H1 (cell line): ENCODE results near the gene SLC35F1. TPM values are rescaled to one million over a fixed set of nuclear protein-coding genes. Genes with fewer than 3 reads are reported as not detected.

Source experiments
- ASH2L ChIP-seq: fragments of 200-600, 300-600 bp; sonication (generic); IDR thresholded peaks from one replicate; pipeline ENCODE4 v1.7.1; 2017; ENCODE audit warnings: low read length
- BCL11A ChIP-seq, 2 experiments: IDR thresholded peaks; one replicate each; pipeline ENCODE4 v1.6.1; 2011; ENCODE audit warnings: low read depth in 2 of 2, low read length in 2 of 2, mild to moderate bottlenecking in 2 of 2
- CEBPB ChIP-seq: IDR thresholded peaks from 2 replicates; pipeline ENCODE4 v1.6.1; 2012; ENCODE audit warnings: low read depth, low read length
- KDM4A ChIP-seq: IDR thresholded peaks from one replicate; pipeline ENCODE4 v1.7.1; 2012; ENCODE audit warnings: low read depth, mild to moderate bottlenecking, moderate library complexity, low read length, inconsistent platforms; ENCODE audit not compliant: severe bottlenecking
- RXRA ChIP-seq: IDR thresholded peaks from 2 replicates; pipeline ENCODE4 v1.6.1; 2011; ENCODE audit warnings: low read depth, mild to moderate bottlenecking, low read length, moderate library complexity; ENCODE audit not compliant: insufficient read depth
- SIN3A ChIP-seq, 2 experiments: IDR thresholded peaks in 1 of 2; conservative IDR thresholded peaks in 1 of 2; 2 replicates each; pipeline ENCODE4 v1.6.1; 2011 to 2012; ENCODE audit warnings: low read length in 2 of 2, improper control_type of control experiment in 1 of 2, low read depth in 1 of 2, mild to moderate bottlenecking in 1 of 2
- TBP ChIP-seq: IDR thresholded peaks from 2 replicates; pipeline ENCODE4 v1.6.1; 2011; ENCODE audit warnings: low read depth, low read length, improper control_type of control experiment
- YY1 ChIP-seq: IDR thresholded peaks from 2 replicates; pipeline ENCODE4 v1.6.1; 2011; ENCODE audit warnings: low read depth, mild to moderate bottlenecking, low read length
- polyA plus RNA-seq, 7 experiments: library from polyadenylated mRNA; depleted of rRNA in 3 of 7; stranded (reverse) in 5 of 7; unstranded in 2 of 7; fragments of >200 nt in 5 of 7; fragments of 200-250 nt in 2 of 7; gene quantifications; 1 replicate in 5 of 7; 2 replicates in 1 of 7; 4 replicates in 1 of 7; pipeline versions ENCODE4 v1.2.1 to v1.2.3, GENCODE V29; 2011 to 2013; ENCODE audit warnings: missing spikeins in 2 of 7, mixed read lengths in 2 of 7
- total RNA-seq: library from RNA; stranded (reverse); fragmentation: NEBNext Ultra II Directional; extraction: Animal tissue kit (Norgen Biotek cat#: 25700); gene quantifications from 2 replicates; pipeline ENCODE4 v1.2.1, GENCODE V29; 2021
- TF ChIP-seq, protein P1 (sequence below): fragments of 300-600 bp; sonication (generic); IDR thresholded peaks from 2 replicates; pipeline ENCODE4 v1.7.1; 2012; ENCODE audit warnings: low read length, moderate library complexity, mild to moderate bottlenecking, inconsistent platforms; ENCODE audit not compliant: insufficient replicate concordance

SLC35F1 gene
- total and polyA plus RNA-seq, 2 of the 8 experiments (the other 6 are each of a cell fraction or from before 2014, with no cell fraction given): 7.0 to 10.0 TPM

DNA sequence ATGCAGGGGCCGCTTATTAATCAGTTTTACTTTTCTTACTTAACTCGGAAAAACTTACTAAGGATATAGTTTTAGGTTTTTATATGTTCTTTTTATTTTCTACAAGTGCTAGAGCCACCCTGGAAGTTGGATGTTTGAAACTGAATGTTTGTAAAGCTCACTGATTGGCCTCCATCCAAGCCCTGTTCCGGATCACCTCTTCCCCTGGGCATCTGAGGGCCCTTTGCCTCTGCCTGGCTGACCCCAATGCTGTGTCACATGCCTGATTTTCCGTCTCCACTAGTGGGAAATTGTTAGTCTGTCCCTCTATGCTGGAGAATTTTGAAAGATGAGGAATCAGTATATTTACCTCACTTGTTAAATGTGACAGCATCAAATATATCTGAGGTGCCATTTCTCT is 79.3 kb downstream of the SLC35F1 start (continued):
- TF ChIP-seq, protein P1, sequence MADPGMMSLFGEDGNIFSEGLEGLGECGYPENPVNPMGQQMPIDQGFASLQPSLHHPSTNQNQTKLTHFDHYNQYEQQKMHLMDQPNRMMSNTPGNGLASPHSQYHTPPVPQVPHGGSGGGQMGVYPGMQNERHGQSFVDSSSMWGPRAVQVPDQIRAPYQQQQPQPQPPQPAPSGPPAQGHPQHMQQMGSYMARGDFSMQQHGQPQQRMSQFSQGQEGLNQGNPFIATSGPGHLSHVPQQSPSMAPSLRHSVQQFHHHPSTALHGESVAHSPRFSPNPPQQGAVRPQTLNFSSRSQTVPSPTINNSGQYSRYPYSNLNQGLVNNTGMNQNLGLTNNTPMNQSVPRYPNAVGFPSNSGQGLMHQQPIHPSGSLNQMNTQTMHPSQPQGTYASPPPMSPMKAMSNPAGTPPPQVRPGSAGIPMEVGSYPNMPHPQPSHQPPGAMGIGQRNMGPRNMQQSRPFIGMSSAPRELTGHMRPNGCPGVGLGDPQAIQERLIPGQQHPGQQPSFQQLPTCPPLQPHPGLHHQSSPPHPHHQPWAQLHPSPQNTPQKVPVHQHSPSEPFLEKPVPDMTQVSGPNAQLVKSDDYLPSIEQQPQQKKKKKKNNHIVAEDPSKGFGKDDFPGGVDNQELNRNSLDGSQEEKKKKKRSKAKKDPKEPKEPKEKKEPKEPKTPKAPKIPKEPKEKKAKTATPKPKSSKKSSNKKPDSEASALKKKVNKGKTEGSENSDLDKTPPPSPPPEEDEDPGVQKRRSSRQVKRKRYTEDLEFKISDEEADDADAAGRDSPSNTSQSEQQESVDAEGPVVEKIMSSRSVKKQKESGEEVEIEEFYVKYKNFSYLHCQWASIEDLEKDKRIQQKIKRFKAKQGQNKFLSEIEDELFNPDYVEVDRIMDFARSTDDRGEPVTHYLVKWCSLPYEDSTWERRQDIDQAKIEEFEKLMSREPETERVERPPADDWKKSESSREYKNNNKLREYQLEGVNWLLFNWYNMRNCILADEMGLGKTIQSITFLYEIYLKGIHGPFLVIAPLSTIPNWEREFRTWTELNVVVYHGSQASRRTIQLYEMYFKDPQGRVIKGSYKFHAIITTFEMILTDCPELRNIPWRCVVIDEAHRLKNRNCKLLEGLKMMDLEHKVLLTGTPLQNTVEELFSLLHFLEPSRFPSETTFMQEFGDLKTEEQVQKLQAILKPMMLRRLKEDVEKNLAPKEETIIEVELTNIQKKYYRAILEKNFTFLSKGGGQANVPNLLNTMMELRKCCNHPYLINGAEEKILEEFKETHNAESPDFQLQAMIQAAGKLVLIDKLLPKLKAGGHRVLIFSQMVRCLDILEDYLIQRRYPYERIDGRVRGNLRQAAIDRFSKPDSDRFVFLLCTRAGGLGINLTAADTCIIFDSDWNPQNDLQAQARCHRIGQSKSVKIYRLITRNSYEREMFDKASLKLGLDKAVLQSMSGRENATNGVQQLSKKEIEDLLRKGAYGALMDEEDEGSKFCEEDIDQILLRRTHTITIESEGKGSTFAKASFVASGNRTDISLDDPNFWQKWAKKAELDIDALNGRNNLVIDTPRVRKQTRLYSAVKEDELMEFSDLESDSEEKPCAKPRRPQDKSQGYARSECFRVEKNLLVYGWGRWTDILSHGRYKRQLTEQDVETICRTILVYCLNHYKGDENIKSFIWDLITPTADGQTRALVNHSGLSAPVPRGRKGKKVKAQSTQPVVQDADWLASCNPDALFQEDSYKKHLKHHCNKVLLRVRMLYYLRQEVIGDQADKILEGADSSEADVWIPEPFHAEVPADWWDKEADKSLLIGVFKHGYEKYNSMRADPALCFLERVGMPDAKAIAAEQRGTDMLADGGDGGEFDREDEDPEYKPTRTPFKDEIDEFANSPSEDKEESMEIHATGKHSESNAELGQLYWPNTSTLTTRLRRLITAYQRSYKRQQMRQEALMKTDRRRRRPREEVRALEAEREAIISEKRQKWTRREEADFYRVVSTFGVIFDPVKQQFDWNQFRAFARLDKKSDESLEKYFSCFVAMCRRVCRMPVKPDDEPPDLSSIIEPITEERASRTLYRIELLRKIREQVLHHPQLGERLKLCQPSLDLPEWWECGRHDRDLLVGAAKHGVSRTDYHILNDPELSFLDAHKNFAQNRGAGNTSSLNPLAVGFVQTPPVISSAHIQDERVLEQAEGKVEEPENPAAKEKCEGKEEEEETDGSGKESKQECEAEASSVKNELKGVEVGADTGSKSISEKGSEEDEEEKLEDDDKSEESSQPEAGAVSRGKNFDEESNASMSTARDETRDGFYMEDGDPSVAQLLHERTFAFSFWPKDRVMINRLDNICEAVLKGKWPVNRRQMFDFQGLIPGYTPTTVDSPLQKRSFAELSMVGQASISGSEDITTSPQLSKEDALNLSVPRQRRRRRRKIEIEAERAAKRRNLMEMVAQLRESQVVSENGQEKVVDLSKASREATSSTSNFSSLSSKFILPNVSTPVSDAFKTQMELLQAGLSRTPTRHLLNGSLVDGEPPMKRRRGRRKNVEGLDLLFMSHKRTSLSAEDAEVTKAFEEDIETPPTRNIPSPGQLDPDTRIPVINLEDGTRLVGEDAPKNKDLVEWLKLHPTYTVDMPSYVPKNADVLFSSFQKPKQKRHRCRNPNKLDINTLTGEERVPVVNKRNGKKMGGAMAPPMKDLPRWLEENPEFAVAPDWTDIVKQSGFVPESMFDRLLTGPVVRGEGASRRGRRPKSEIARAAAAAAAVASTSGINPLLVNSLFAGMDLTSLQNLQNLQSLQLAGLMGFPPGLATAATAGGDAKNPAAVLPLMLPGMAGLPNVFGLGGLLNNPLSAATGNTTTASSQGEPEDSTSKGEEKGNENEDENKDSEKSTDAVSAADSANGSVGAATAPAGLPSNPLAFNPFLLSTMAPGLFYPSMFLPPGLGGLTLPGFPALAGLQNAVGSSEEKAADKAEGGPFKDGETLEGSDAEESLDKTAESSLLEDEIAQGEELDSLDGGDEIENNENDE: no peak
- no peak for TF ChIP-seq TBP
- no peak for TF ChIP-seq YY1
- TF ChIP-seq CEBPB: no peak
- no peak for TF ChIP-seq ASH2L
- no peak for TF ChIP-seq BCL11A (IDR thresholded peaks at IDR 0.05; ENCODE audit: low read depth in 2 of 2, low read length in 2 of 2)
- no peak for TF ChIP-seq KDM4A
- no peak for TF ChIP-seq RXRA
- no peak for TF ChIP-seq SIN3A (conservative IDR thresholded peaks at IDR 0.05 in 1 of 2, IDR thresholded peaks at IDR 0.05 in 1 of 2; ENCODE audit: low read depth in 1 of 2, low read length in 2 of 2)
